Skin epidermis (tissue), 12 donors: ENCODE measurements around the gene TSPEAR.
A peak's percentile ranks its signal among the peaks of the same experiment; 100 is the strongest.

ENCODE experiments used
- H3K27ac ChIP-seq, 21 experiments: fragments of 200-600 bp; sonication (generic) in 11 of 21; one replicate each; pipeline ENCODE4 v1.5.0; 2020; ENCODE audit warnings: mild to moderate bottlenecking in 3 of 21, inconsistent platforms in 2 of 21, moderate library complexity in 2 of 21
- H3K4me3 ChIP-seq, 7 experiments: fragments of 200-600 bp; sonication (generic) in 2 of 7; one replicate each; pipeline ENCODE4 v1.5.0; 2020; ENCODE audit warnings: inconsistent platforms in 2 of 7, mild to moderate bottlenecking in 2 of 7, moderate library complexity in 1 of 7

TSPEAR gene

DNA sequence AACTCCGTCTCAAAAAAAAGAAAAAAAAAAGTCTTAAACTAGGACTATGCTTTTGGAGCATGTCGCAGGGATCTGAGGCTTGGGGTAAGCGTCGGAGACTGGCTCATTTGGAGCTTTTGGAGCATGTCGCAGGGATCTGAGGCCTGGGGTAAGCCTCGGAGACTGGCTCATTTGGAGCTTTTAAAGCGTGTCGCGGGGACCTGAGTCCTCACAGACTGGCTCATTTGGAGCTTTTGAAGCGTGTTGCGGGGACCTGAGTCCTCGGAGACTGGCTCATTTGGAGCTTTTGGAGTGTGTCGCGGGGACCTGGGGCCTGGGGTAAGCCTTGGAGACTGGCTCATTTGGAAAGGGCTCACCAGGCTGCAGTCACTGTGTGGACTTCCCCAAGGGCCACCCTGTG is 13.6 kb upstream of the TSPEAR start:
- H3K27ac ChIP-seq: no peak overlapping the region
- H3K4me3 ChIP-seq: no peak overlapping the region

DNA sequence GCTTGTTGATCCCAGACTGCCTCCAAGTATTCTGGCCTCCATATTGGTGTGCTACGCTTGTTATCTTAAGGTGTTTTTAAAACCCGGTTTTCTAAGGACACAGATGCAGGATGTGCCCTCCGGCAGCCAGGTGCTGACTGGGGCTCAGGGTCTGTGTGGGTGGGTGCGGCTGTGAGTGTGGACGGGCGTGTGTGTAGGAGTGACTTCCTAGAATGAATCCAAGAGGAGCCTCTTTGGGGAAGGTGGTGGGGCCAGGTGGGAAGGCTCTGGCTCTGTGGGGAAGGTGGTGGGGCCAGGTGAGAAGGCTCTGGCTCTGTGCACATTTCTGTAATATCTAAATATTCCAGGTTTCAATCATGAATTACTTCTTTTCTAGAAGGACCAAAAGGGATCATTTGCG is 12.8 kb upstream of the TSPEAR start:
- Histone ChIP-seq H3K27ac (peak overlapping the region in 1 of 21 experiments; percentile 59), H3K4me3 (no peak overlapping the region)

DNA sequence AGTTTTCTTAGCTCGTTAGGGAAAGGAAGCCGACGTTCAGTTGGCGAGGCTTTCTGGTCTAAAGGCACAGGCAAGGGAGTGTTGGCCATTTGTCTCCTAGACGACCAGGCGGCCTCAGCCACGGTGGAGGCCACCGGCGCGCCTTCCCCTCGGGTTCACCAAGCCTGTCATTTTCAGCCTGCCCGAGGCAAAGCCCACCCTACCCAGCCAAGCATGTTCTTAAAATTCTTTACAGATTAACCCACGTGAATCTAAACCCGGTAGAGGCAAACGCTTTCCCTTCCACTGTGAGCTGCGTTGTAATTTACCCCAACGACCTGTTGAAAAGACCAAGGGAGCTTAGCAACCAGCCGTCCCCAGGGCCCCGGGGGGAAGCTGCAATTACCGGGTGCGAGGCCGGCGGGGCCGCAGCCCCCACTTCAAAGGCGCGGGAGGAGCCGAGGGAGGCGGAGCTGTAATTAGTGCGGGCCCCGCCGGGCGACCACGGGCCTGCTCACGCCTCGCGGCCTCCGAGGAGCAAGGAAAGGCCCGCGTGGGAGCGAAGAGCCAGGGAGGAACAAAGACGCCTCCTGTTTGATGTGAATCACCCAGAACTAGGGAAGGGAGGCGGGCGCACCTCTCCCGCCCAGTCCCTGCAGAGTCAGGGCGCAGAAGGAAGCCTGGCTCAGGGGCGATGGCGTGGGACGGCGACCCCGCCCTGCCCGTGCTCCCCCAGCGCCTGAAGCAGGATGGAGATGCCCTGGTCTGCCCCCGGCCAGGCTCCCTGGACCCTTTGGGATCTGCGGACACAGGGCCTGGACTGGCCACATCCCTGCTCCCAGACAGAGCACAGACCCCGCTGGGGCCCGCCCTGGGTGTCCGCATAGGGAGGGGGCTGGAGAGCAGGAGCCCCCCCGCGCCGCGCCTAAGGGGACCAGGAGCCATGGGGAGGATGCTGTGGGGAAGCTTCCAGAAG is 12.1 kb upstream of the TSPEAR start:
- Histone ChIP-seq H3K4me3 (no peak overlapping the region), H3K27ac (peak overlapping the region in 1 of 21 experiments; percentile 59)

- peak overlapping the region in 1 of 21 experiments; percentile 59 for H3K27ac ChIP-seq
- no peak overlapping the region for H3K4me3 ChIP-seq
These were observed 11.4 kb upstream of the TSPEAR start for GRCh38 chr21:44722731-44723130.

DNA sequence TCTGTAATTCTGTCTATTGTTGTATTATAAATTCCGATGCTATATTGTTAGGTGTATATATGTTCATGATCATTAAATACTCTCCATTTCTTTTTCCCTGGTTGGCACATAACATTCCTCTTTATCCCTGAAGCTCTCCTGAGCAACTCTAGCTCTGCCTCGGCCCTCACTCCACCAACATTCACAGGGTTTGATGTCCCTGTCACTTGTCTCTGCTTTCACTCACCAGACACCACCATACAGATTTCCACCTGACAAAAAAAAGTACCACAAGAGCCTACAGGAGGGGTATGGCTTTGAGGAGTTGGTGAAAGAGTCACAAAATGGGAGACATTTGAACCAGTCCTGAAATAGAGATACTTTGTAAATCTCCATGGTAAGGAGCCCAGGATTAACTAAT is 8.8 kb upstream of the TSPEAR start:
- H3K4me3 ChIP-seq: no peak overlapping the region
- no peak overlapping the region for H3K27ac ChIP-seq

GRCh38 chr21:44718571-44718970 is 7.2 kb upstream of the TSPEAR start:
- H3K4me3 ChIP-seq: no peak overlapping the region
- no peak overlapping the region for H3K27ac ChIP-seq

- Histone ChIP-seq H3K27ac (no peak overlapping the region), H3K4me3 (no peak overlapping the region)
These were observed 6.7 kb upstream of the TSPEAR start for GRCh38 chr21:44718093-44718492.

DNA sequence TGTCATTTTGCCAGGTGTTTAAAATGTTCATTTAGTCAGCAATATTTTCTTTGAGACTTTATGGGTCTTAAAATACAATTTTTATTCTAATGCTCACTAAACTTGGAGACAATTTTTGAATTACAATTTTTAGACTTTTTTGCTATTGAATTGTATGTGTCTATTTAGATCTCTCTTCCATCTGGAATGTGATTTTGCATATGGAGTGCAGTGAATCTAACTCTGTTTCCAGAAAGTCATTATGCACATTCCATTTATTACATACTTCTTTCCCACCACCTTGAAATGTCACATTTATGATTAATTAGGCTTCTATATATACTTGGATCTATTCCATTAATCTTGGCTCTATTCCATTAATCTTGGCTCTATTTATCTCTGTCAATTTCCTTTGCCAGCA is 5.6 kb upstream of the TSPEAR start:
- Histone ChIP-seq H3K4me3 (no peak overlapping the region), H3K27ac (no peak overlapping the region)

- Histone ChIP-seq H3K27ac (no peak overlapping the region), H3K4me3 (no peak overlapping the region)
These were observed 3.5 kb upstream of the TSPEAR start for GRCh38 chr21:44714905-44715304.

DNA sequence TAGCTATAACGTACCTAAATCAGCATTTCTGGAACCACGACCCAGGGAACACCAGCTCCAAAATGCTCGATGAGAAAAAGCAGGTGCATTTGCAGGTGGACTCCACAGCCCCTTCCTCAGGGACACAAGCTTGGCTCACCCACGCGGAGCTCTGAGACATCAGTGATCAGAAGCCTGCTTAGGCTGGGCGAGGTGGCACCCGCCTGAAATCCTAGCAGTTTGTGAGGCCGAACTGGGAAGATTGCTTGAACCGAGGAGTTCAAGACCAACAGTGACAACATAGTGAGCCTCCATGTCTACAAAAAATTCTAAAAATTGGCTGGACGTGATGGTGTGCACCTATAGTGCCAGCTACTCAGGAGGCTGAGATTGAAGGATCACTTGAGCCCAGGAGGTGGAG is 2.5 kb upstream of the TSPEAR start:
- Histone ChIP-seq H3K27ac (no peak overlapping the region), H3K4me3 (no peak overlapping the region)

- no peak overlapping the region for H3K27ac ChIP-seq
- H3K4me3 ChIP-seq: no peak overlapping the region
These were observed 1.8 kb upstream of the TSPEAR start for GRCh38 chr21:44713130-44713529.

- Histone ChIP-seq H3K27ac (no peak overlapping the region), H3K4me3 (no peak overlapping the region)
These were observed 1.0 kb upstream of the TSPEAR start for GRCh38 chr21:44712203-44713028.

GRCh38 chr21:44710756-44711326 is 531 bp downstream of the TSPEAR start:
- Histone ChIP-seq H3K27ac (no peak overlapping the region), H3K4me3 (peak overlapping the region in 1 of 7 experiments; percentile 17)

DNA sequence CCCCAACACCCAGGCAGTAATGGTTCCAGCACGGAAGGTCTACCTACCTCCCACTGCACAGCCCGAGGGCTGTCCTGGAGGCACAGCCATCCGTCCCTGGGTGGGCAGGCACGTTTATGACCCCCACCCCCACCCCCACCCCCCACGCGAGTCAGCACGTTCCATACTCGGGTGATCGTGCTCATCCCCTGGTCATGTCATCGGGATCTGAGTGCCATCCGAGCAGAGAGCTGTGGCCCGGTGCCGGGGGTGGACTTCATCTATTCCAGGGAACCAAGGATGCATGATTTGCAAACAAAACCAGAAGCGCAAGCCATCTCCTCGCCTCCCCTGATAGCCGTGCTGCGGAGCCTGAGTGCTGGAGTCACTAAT is 1.1 kb downstream of the TSPEAR start:
- H3K4me3 ChIP-seq: no peak overlapping the region

DNA sequence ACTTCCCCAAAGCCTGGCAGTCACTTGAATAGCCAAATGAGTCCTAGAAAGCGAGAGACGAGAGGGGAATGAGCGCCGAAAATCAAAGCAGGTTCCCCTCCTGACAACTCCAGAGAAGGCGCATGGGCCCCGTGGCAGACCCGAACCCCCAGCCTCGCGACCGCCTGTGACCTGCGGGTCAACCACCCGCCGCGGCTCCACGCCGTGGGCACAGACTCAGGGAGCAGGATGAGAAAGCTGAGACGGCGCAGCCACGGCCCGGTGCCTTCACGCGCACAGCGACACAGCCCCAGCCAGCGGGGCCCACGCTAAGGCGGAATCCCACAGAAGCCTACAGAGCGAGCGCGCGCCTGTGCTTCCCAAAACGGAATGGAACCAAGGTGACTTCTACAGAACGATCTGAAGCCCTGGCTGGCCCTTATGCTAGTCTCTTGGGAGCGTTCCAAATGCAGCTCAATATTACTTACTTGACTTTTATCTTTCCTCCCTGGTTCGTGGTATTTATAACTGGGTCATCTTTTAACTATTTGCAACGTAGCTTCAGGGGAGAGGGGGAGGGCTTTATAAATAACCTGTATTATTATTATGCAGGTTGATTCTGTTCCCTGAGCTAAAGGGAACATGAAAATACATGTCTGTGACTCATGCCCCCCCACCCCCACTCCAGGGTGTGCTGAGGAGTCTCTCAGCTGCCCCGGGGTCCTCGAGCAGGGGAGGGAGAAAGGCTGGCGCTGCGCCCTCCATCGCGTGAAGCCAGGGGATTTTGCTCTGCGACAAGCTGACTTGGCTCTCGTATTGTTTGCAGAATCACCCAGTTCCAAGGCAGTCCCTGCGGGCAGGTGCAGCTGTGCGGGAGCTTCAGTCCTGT is 1.7 kb downstream of the TSPEAR start:
- H3K4me3 ChIP-seq: peak overlapping the region in 2 of 7 experiments; percentile 14 to 16
- H3K27ac ChIP-seq: peak overlapping the region in 5 of 21 experiments; percentile 1 to 22 (median 12)

More for the DNA sequence above, 1.1 kb downstream of the TSPEAR start:
- no peak overlapping the region for H3K27ac ChIP-seq

DNA sequence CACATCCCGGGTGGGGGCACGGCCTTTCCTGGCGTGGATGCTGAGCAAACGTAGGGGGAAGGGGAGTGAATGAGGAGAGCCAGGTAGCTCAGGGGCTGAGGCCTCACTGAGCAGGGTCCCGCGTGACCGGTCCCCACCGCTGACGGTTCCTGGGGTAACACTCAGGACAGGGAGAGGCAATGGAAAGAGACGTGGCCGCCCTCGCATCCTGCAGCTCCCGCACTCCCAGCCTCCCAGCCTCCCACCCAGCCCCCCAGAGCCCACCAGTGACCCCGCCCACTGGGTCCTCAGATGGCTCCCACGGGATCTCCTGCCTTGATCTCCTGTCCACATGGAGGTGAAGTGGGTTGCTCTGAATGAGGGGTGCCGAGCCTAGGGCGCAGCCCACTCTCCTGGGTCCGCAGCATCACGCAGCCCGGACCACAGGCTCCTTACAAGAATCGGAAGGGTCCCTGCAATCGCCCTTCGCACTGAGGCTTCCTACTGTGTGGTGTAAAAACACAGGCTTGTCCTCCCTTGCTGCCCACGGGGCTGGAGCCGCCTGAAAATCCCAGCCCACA is 2.4 kb downstream of the TSPEAR start:
- peak overlapping the region in 2 of 7 experiments; percentile 14 to 16 for H3K4me3 ChIP-seq
- peak overlapping the region in 5 of 21 experiments; percentile 1 to 22 (median 12) for H3K27ac ChIP-seq

DNA sequence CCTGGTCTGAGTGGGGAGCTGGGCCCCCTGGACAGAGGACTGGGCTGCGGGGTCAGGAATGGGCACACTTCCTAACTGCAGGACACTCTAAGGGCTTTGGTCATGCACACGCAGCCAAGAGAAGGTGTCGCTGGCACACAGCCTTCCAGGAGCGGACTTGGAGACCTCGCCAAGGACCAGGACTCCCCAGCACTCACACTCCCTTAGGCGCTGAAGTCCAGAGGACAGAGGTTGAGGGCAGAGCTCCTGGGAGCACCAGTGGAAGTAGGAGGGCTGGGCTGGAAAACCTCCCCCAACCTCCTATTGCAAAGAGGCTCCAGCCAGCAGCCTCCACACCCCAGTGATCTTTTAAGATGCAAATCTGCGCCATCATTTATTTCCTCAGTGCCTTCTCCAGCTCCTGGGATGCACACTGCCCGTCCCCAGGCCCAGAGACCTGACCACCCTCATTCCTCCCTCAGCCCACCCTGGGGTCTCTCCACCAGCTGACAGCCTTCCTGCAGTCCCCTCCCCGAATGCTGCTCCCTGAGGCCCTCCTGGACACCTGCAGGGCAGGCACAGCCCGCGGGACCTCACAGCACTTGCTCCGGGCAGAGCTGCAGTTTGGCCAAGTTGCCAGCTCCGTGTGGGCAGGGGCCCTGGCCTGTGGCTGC is 3.0 kb downstream of the TSPEAR start:
- Histone ChIP-seq H3K4me3 (no peak overlapping the region), H3K27ac (no peak overlapping the region)

DNA sequence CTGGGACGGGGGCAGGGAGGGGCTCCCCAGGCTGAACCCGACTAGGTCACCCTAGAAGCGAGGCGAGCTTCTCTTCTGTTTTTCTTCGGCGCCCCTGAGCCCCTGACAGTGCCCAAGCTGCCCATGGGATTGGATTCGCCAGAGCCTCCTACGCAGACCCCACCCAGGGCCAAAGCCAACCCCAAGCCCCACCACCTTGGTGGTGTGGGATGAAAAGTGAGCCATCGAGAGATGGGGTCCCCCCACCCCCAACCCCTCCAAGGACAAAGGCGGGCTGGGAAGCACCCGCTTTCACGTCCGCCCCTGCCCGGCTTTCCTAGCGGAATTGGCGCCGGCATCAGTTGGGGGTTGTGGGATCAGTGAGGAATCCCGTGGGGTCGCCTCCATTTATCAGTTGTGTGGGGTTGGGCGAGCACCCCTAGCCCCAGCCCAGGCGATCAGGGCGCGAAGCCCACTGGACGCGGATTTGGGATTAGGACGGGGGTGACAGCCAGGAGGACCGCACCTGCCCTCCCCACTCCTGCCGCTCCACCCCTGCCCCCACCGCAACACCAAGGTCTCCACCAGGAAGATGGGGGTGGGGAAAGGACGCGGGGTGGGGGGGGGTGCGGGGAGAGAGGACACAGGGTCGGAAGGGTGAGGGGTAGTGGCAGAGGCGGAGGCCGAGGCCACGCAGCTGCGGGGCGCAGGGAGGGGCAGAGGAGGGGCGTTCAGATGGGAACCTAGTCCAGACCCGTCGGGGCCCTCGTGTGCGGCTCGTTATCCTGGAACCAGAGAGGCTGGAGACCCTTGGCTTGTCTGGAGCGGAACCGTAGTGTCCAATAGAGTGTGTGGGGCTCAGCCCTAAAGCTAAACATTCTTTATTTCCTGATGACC is 4.4 kb downstream of the TSPEAR start:
- Histone ChIP-seq H3K4me3 (no peak overlapping the region), H3K27ac (no peak overlapping the region)
